ENCODE measurements around the gene RYR2. TPM values are rescaled to one million over a fixed set of nuclear protein-coding genes. Genes with fewer than 3 reads are reported as not detected.
"Not testable (repeated sequence)": the region's sequence is repeated elsewhere in the genome, so short reads cannot be mapped to it uniquely, and the experiment has no call there.

Gene RYR2
- total RNA-seq, 2 donors from 2014 or later: 7.6 to 8.8 TPM

DNA sequence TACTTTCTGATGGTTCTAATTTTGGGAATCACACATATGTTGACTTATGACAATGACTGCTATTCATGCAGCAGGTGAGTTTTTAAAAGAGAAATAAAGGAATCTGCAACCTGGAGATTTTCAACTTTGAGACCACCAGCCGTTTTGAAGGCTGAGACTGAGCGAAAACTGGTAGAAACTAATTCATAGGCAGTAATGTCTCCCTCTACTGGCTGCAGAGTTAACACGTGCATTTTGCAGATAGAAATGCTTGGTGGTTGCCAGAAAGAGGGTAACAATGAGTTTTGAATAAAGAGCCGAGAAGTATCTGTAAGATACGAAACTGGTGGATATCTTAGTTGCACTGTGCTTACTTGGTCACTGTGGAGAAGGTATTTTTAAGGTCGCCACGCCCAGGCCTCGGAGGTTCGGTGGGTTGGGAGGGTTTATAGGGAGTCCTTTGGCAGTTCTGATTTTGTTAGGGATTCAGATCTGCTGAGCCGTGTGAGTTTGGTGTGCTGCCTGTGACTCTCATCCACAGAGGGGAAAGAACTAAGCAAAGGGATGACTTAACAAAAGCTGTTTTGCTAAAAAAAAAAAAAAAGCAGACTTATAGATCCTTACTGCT, 83.0 kb downstream of the RYR2 start:
- intact Hi-C loops (cut with DNase I): no loop called here
- DNase-seq (ENCODE audit: low spot score): no peak

GRCh38 chr1:237126180-237126579, 84.2 kb downstream of the RYR2 start:
- intact Hi-C loops (cut with DNase I): no loop called here
- no peak for DNase-seq (ENCODE audit: low spot score)

- intact Hi-C loops (cut with DNase I); DNase-seq (ENCODE audit: low spot score): not testable (repeated sequence)
Measured at GRCh38 chr1:237127301-237127700, 85.3 kb downstream of the RYR2 start.

DNA sequence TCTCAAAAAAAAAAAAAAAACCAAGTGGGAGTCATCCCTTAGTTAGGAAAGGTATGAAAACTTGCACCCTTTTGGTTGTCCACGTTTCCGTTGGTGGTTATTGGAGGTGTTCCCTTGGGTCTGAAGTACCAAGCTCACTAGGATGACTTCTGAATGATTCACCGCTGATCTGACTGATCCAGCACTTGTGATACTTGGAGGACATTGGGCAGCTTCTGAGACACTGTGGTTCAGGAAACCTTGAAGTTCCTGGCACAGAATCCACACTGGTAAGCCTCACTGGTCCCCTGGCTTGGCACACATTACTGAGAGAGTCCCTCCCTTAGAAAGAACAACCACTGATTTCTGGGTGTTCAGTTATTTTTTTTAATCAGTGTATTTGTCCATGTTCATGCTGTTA, 91.9 kb downstream of the RYR2 start:
- intact Hi-C loops (cut with DNase I): no loop called here
- no peak for DNase-seq (ENCODE audit: low spot score)

DNA sequence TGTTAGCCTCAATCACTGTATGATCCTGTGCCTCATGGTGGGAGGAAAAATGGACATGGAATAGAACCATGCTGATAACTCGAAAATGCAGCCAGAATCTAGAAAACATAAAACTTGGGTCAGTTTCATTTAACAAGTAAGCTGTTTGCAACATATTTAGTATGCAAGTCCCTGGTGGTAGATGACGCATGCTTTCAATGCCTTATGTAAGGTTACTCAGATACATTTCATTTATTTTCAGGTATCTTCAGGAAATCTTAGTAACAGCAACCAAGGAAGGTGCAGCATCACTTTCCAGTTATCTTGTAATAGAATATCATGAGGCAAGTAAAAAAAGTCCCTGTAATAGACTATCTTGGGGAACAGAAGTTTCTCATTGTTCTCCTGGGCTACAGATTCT, 92.9 kb downstream of the RYR2 start:
- intact Hi-C loops (cut with DNase I): no loop called here
- no peak for DNase-seq (ENCODE audit: low spot score)

DNA sequence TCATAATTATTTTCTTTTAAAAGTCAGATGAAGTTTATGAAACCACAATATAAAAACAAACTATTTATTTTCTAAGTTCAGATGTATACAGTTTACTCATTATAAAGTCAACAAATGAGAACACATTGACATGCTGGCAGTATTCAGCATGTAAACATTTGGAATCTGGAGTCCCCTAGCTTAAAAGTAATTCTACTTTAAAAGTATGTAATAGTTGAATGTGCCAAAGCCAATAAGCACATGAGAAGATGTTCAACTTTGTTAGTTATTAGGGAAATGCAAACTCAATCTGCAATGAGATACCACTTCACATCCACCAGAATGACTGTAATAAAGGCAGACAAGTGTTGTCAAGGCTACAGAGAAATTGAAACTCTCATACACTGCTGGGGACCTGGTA, 96.6 kb downstream of the RYR2 start:
- intact Hi-C loops (cut with DNase I): no loop called here
- DNase-seq (ENCODE audit: low spot score): no peak

GRCh38 chr1:237139732-237140131, 97.7 kb downstream of the RYR2 start:
- no peak for DNase-seq (ENCODE audit: low spot score)
- intact Hi-C loops (cut with DNase I): no loop called here

DNA sequence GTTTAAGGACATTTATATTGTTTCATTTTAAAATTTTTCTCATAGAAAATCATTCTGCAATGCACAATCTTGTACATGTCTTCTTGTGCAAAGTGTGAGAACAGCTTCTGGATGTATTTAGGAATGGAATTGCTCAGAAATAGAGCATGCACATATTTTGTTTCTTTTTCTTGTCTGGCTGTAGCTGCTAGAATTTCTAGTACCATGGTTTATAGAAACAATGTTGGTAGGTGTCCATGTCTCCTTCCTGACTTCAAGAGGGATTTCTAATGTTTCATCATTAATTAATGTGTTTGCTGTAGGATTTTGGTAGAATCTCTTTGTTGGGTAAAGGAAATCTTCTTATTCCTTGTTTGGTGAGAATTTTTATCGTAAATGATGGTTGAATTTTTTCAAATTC, 99.0 kb downstream of the RYR2 start:
- DNase-seq (ENCODE audit: low spot score): no peak
- intact Hi-C loops (cut with DNase I): no loop called here

- DNase-seq (ENCODE audit: low spot score): no peak
- intact Hi-C loops (cut with DNase I): no loop called here
Measured at GRCh38 chr1:237141502-237141901, 99.5 kb downstream of the RYR2 start.

DNA sequence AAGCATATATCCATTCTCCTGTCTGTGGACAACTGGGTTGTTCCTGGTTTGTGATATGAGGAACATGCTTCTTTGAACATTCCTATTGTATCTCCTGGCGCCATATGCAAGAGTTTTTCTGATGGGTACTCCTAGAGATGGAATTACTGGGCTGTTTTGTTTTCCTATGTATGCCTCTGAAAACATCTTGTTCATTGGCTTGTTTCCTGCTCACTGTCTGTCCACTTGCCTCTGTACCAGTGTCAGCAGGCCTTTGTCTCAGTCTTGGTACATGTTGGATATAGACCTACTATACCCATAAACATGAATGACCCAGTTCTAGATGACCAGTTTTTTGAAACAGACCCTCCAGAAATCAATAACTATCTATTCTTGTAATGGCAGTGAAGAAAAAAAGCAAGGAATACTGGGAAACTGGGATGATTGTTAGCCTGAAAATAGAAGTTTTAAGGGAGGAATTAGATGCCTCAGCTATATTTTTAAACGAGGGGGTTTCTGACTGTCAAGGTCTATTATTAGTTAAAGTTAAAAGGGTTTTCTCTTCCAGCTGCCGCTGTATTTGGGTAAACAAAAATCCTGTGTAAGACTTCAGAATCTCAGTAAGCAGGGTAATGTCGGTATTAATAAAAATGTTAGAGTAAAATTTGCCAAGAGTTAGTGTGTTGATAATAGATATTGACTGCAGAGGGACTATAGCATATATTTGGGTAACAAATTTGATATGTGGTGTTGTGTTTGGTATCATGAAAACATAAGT, 103.6 kb downstream of the RYR2 start:
- DNase-seq (ENCODE audit: low spot score): no peak
- intact Hi-C loops (cut with DNase I): no loop called here

DNA sequence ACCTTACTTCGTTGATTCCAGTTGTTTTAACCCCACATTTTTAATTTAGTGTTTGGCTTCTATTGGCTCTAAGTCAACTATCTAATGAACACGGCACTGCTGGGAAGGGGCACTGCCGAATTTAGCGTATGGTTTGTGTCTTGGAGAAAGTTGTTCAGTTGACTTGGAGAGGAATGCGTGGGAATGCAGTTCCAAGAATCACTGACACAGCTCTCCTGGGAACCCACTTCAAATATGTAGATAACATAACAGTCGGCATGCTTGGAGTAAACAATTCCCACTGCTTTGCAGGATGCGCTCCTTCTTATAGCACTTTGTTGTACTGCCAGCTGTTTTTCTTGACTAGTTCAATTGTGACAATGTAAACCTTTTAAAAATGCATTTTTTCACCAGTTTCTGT, 104.3 kb downstream of the RYR2 start:
- intact Hi-C loops (cut with DNase I): no loop called here
- DNase-seq (ENCODE audit: low spot score): no peak

DNA sequence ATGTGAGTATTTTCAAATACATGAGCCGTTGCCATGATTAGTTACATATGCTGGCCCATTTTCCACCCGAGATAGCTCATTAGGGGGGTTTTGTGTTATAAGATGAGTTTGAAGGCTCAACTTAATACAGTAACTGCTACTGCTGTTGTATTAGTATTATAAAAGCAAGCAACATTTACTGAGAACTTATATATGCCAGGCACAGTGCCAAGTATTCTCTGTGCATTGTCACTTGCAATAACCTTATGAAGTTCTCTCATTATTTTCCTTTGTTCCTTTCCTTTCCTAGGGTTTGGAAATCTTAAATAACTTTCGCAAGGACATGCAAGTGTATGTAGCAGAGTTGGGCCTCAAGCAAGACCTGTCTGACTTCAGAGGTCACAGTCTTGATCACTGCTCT, 107.9 kb downstream of the RYR2 start:
- intact Hi-C loops (cut with DNase I): no loop called here

GRCh38 chr1:237151979-237152378, 110.0 kb downstream of the RYR2 start:
- intact Hi-C loops (cut with DNase I); DNase-seq (ENCODE audit: low spot score): not testable (repeated sequence)

More for the DNA sequence above, 107.9 kb downstream of the RYR2 start:
- no peak for DNase-seq (ENCODE audit: low spot score)

DNA sequence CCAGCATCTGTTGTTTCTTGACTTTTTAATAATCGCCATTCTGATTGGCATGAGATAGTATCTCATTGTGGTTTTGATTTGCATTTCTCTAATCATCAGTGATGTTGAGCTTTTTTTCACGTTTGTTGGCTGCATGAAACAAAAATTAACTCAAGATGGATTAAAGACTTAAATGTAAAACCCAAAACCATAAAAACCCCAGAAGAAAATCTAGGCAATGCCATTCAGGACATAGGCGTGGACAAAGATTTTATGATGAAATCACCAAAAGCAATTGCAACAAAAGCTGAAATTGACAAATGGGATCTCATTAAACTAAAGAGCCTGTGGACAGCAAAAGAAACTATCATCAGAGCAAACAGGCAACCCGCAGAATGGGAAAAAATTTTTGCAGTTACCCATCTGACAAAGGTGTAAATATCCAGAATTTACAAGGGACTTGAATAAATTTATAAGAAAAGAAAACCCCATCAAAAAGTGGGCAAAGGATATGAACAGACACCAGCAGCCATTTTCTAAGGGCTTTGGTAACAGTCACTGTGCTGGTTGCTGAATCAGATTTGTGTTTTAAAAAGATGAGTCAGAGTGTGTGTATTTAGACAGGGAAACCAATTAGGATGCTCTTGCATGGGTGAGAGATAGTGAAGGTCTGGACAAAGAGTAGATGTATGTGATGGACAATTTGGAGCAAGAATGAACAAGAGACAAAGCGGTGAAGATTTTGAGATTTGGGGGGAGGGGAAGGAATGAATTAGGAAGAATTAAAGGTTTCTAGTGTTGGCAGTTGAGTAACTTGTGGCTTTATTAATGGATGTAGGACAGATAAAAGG, 110.7 kb downstream of the RYR2 start:
- intact Hi-C loops (cut with DNase I): no loop called here
- DNase-seq (ENCODE audit: low spot score): no peak

DNA sequence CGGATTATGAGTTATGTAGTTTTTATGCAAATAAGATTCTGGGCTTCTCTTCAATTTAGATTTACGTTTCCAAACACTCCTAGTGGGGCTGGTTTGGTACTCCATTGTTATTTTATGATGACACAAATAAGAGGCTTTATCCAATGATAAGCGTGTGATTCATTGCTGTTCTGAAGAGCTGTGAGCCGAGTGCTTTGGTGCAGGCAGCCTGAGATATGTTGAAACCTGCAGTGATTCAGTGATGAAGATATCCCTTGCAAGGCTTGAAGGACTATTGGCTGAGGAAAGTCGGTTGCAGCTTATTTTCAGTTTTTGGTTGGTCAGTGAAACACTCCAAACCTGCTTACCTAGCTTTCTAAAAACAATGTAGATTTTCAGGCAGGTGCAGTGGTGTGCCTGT, 112.2 kb downstream of the RYR2 start:
- intact Hi-C loops (cut with DNase I): no loop called here
- DNase-seq (ENCODE audit: low spot score): no peak

- intact Hi-C loops (cut with DNase I): loop anchor here in 1 of 2 donors (5.0 kb wide), 1 partner anchor 262 kb away; no protein-coding TSS in a partner anchor
Measured at GRCh38 chr1:237164406-237165352, 122.7 kb downstream of the RYR2 start.

DNA sequence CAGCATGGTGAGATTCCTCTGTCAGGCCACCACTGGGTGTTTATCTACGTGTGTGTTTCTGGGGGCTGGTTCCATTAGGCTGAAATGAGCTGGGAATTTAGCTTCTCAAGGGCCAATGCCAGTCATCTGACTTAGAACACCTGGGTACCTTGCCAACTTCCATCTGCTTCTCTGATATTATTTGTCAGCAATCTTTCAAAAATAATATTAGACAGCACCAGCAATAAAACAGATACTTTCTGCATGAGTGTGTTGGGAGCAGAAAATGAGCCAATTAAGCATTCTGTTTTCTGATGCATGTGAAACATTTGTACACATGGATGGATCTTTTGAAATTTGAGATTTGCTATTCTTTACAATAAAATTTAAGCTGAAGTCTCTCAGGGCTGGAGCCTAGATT, 124.1 kb downstream of the RYR2 start:
- intact Hi-C loops (cut with DNase I): loop anchor here in 1 of 2 donors (5.0 kb wide), 1 partner anchor 264 kb away; no protein-coding TSS in a partner anchor
- no peak for DNase-seq (ENCODE audit: low spot score)

More at GRCh38 chr1:237164406-237165352, 122.7 kb downstream of the RYR2 start:
- no peak for DNase-seq (ENCODE audit: low spot score)

DNA sequence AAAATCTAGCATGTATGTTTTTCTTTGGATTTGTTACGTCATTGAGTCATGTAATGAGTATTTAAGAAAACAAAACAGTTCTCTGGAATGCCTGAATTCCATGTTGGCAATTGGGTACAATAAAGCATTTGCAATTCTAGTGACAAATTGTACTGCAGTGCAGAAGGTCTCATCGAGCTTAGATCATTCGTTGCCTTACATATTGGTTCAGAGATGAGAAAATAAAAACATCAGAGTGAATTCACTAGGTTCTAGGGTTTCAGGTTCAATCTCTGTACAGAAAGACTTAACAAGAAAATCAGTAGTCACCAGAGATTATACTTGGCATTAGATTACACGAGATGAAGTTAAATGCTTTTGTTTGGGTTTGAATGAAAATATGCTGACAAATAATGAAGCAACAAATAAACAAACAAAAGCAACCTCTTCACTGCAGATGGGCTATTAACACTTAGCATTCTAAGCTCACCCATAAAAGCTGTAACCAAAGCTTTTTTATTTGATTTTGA, 124.7 kb downstream of the RYR2 start:
- intact Hi-C loops (cut with DNase I): loop anchor here in 1 of 2 donors (5.0 kb wide), 1 partner anchor 264 kb away; no protein-coding TSS in a partner anchor
- no peak for DNase-seq (ENCODE audit: low spot score)

GRCh38 chr1:237170149-237170548, 128.2 kb downstream of the RYR2 start:
- intact Hi-C loops (cut with DNase I): no loop called here
- DNase-seq (ENCODE audit: low spot score): no peak

All from posterior vena cava (tissue), 2 donors.